MCF 10A (cell line): ENCODE results near the gene CEACAM16. TPM values are rescaled to one million over a fixed set of nuclear protein-coding genes. Genes with fewer than 3 reads are reported as not detected.

Source experiments
- BruUV-seq: library from RNA; stranded (reverse); fragments of 400-500 nt; replicated peaks from 2 replicates; lab custom pipeline; 2021; lab: Mats Ljungman, UMichigan
- CTCF ChIA-PET: fragments of 300-600 bp; sonication (Branson Sonifier 250); formaldehyde crosslinking; extraction: SDS; loops from one replicate; lab custom pipeline; 2021; ENCODE audit warnings: antibody characterized with exemption, inconsistent platforms; lab: Yijun Ruan, JAX
- POLR2A ChIA-PET: fragments of 300-600, 350-650 bp; sonication (Branson Sonifier 250); formaldehyde crosslinking; extraction: SDS; loops from one replicate; lab custom pipeline; 2020; ENCODE audit warnings: antibody characterized with exemption, inconsistent platforms; lab: Yijun Ruan, JAX
- DNase-seq: peaks from one replicate; pipeline ENCODE4 v3.0.0-alpha.2; 2018; ENCODE audit not compliant: unreplicated experiment
- H3K27ac Mint-ChIP-seq: one replicate; pipeline ENCODE4 v1.8.0; 2022; ENCODE audit warnings: mild to moderate bottlenecking, low read depth, mixed read lengths; ENCODE audit not compliant: unreplicated experiment
- H3K27me3 Mint-ChIP-seq: one replicate; pipeline ENCODE4 v1.8.0; 2022; ENCODE audit warnings: mixed read lengths; ENCODE audit not compliant: insufficient read depth, unreplicated experiment
- H3K36me3 Mint-ChIP-seq: one replicate; pipeline ENCODE4 v1.8.0; 2022; ENCODE audit warnings: mild to moderate bottlenecking, moderate library complexity, mixed read lengths; ENCODE audit not compliant: insufficient read depth, unreplicated experiment
- H3K4me1 Mint-ChIP-seq: one replicate; pipeline ENCODE4 v1.8.0; 2022; ENCODE audit warnings: mixed read lengths; ENCODE audit not compliant: insufficient read depth, unreplicated experiment
- H3K4me3 Mint-ChIP-seq: one replicate; pipeline ENCODE4 v1.8.0; 2022; ENCODE audit warnings: mild to moderate bottlenecking, moderate library complexity, mixed read lengths; ENCODE audit not compliant: unreplicated experiment
- H3K9me3 Mint-ChIP-seq: one replicate; pipeline ENCODE4 v1.8.0; 2022; ENCODE audit warnings: mixed read lengths; ENCODE audit not compliant: unreplicated experiment
- CTCF ChIP-seq: fragments of 200-600 bp; IDR thresholded peaks from one replicate; pipeline ENCODE4 v1.8.0; 2022; ENCODE audit warnings: antibody characterized with exemption, mild to moderate bottlenecking; ENCODE audit not compliant: unreplicated experiment
- intact Hi-C: fragments of 100-400 bp; cut with micrococcal nuclease; formaldehyde crosslinking; loops from 2 replicates; pipeline ENCODE4 v1.14.1; 2022
- total RNA-seq: library from RNA; stranded (reverse); gene quantifications from 2 replicates; pipeline ENCODE4 v1.2.3, GENCODE V29; 2022

CEACAM16 gene
- total RNA-seq, 1 experiment from 2014 or later, result not detected

GRCh38 chr19:44741258-44741731, 42.3 kb downstream of the CEACAM16 start:
- Mint-ChIP-seq H3K4me1 (peaks cover 37% of the 10 kb centered on the region), H3K27ac (peak overlapping the region; percentile 85), H3K36me3 (no peaks in the 10 kb centered on the region), H3K27me3 (no peaks in the 10 kb centered on the region), H3K4me3 (peak overlapping the region; percentile 55), H3K9me3 (no peaks in the 10 kb centered on the region)
- intact Hi-C loops, result loop anchor here (10.0 kb wide), 1 partner anchor 976 kb away; no protein-coding TSS in a partner anchor
- BruUV-seq, result no TSS peak
- peak; percentile 94 for DNase-seq
- ChIA-PET POLR2A (interaction anchor here (1.0 to 4.0 kb wide), 16 partner anchors 8 to 213 kb away, joined by 3 to 47 read pairs (median 6); partner anchors contain the start of genes PVR and TOMM40), CTCF (interaction anchor here (0.6 to 4.7 kb wide), 9 partner anchors 13 to 174 kb away, joined by 3 to 29 read pairs (median 4); no protein-coding TSS in a partner anchor)
- no peak for TF ChIP-seq CTCF

GRCh38 chr19:44741841-44742329, 42.9 kb downstream of the CEACAM16 start:
- peaks cover 43% of the 10 kb centered on the region for H3K4me1 Mint-ChIP-seq
- CTCF ChIA-PET, result interaction anchor here (0.7 to 4.7 kb wide), 7 partner anchors 11 to 131 kb away, joined by 3 to 29 read pairs (median 7); no protein-coding TSS in a partner anchor
- peak overlapping the region; percentile 55 for H3K4me3 Mint-ChIP-seq

GRCh38 chr19:44742330-44743061, 43.5 kb downstream of the CEACAM16 start:
- BruUV-seq, result TSS peak; percentile 61
- intact Hi-C loops, result loop anchor here (1.0 to 10.0 kb wide), 2 partner anchors 28 to 978 kb away; no protein-coding TSS in a partner anchor
- peak overlapping the region; percentile 55 for H3K4me3 Mint-ChIP-seq
- POLR2A ChIA-PET, result interaction anchor here (0.6 to 4.0 kb wide), 15 partner anchors 11 to 671 kb away, joined by 3 to 47 read pairs (median 5); partner anchors contain the start of genes PVR and TOMM40
- CTCF ChIA-PET, result interaction anchor here (0.7 to 4.7 kb wide), 7 partner anchors 11 to 102 kb away, joined by 3 to 29 read pairs (median 7); no protein-coding TSS in a partner anchor
- peak; percentile 78 for DNase-seq
- no peak for TF ChIP-seq CTCF
- H3K27ac Mint-ChIP-seq, result peak overlapping the region; percentile 85
- no peaks in the 10 kb centered on the region for H3K27me3 Mint-ChIP-seq
- no peaks in the 10 kb centered on the region for H3K9me3 Mint-ChIP-seq
- no peaks in the 10 kb centered on the region for H3K36me3 Mint-ChIP-seq
- peaks cover 49% of the 10 kb centered on the region for H3K4me1 Mint-ChIP-seq

More at GRCh38 chr19:44741841-44742329, 42.9 kb downstream of the CEACAM16 start:
- no peak for TF ChIP-seq CTCF
- POLR2A ChIA-PET, result interaction anchor here (0.6 to 4.0 kb wide), 17 partner anchors 8 to 671 kb away, joined by 3 to 47 read pairs (median 5); partner anchors contain the start of genes PVR and TOMM40
- BruUV-seq, result no TSS peak
- H3K27ac Mint-ChIP-seq, result peak overlapping the region; percentile 85
- H3K27me3 Mint-ChIP-seq, result no peaks in the 10 kb centered on the region
- intact Hi-C loops, result loop anchor here (1.0 to 10.0 kb wide), 2 partner anchors 28 to 977 kb away; no protein-coding TSS in a partner anchor
- peak; percentile 100 for DNase-seq
- no peaks in the 10 kb centered on the region for H3K36me3 Mint-ChIP-seq
- H3K9me3 Mint-ChIP-seq, result no peaks in the 10 kb centered on the region
